ENCODE measurements around the gene TRIM3.
"Not testable (repeated sequence)": the region's sequence is repeated elsewhere in the genome, so short reads cannot be mapped to it uniquely, and the experiment has no call there.

Gene TRIM3

GRCh38 chr11:6473451-6474412 lies at the start of gene TRIM3:
Gene TRIM3, minus strand, starts transcription at chr11:6473941. Its CDS starts 8,246 bp downstream, at chr11:6465695.
- peak; percentile 19 to 32 for DNase-seq (ENCODE audit: low read depth in 1 of 2, low spot score in 1 of 2)

- DNase-seq (ENCODE audit: low read depth in 1 of 2, low spot score in 1 of 2) = no peak
Observed at GRCh38 chr11:6523253-6523652, 49.5 kb upstream of the TRIM3 start.

- DNase-seq (ENCODE audit: low read depth in 1 of 2, low spot score in 1 of 2) = not testable (repeated sequence)
Observed at GRCh38 chr11:6521946-6522345, 48.2 kb upstream of the TRIM3 start.

GRCh38 chr11:6520265-6520664 lies 46.5 kb upstream of the TRIM3 start:
- DNase-seq (ENCODE audit: low read depth in 1 of 2, low spot score in 1 of 2) = no peak

GRCh38 chr11:6516865-6517264 lies 43.1 kb upstream of the TRIM3 start:
- DNase-seq (ENCODE audit: low read depth in 1 of 2, low spot score in 1 of 2) = no peak

GRCh38 chr11:6505577-6506240 lies 32.0 kb upstream of the TRIM3 start:
- no peak for DNase-seq (ENCODE audit: low read depth in 1 of 2, low spot score in 1 of 2)

- DNase-seq (ENCODE audit: low read depth in 1 of 2, low spot score in 1 of 2) = no peak
Observed at GRCh38 chr11:6504166-6504565, 30.4 kb upstream of the TRIM3 start.

GRCh38 chr11:6502382-6502781 lies 28.6 kb upstream of the TRIM3 start:
- no peak for DNase-seq (ENCODE audit: low read depth in 1 of 2, low spot score in 1 of 2)

GRCh38 chr11:6498544-6498943 lies 24.8 kb upstream of the TRIM3 start:
- no peak for DNase-seq (ENCODE audit: low read depth in 1 of 2, low spot score in 1 of 2)

GRCh38 chr11:6498121-6498520 lies 24.4 kb upstream of the TRIM3 start:
- no peak for DNase-seq (ENCODE audit: low read depth in 1 of 2, low spot score in 1 of 2)

GRCh38 chr11:6497069-6497839 lies 23.5 kb upstream of the TRIM3 start, which contains the start of gene DNHD1:
Gene DNHD1, plus strand, starts transcription at chr11:6497280. Its CDS starts 936 bp downstream, at chr11:6498216.
- no peak for DNase-seq (ENCODE audit: low read depth in 1 of 2, low spot score in 1 of 2)

GRCh38 chr11:6489306-6489705 lies 15.6 kb upstream of the TRIM3 start:
- no peak for DNase-seq (ENCODE audit: low read depth in 1 of 2, low spot score in 1 of 2)

GRCh38 chr11:6488821-6489220 lies 15.1 kb upstream of the TRIM3 start:
- DNase-seq (ENCODE audit: low read depth in 1 of 2, low spot score in 1 of 2) = no peak

GRCh38 chr11:6488342-6488741 lies 14.6 kb upstream of the TRIM3 start:
- no peak for DNase-seq (ENCODE audit: low read depth in 1 of 2, low spot score in 1 of 2)

- no peak for DNase-seq (ENCODE audit: low read depth in 1 of 2, low spot score in 1 of 2)
Observed at GRCh38 chr11:6486938-6487337, 13.2 kb upstream of the TRIM3 start.

- DNase-seq (ENCODE audit: low read depth in 1 of 2, low spot score in 1 of 2) = no peak
Observed at GRCh38 chr11:6486256-6486655, 12.5 kb upstream of the TRIM3 start.

GRCh38 chr11:6485661-6486060 lies 11.9 kb upstream of the TRIM3 start:
- no peak for DNase-seq (ENCODE audit: low read depth in 1 of 2, low spot score in 1 of 2)

- DNase-seq (ENCODE audit: low read depth in 1 of 2, low spot score in 1 of 2) = no peak
Observed at GRCh38 chr11:6483015-6483414, 9.3 kb upstream of the TRIM3 start.

- DNase-seq (ENCODE audit: low read depth in 1 of 2, low spot score in 1 of 2) = no peak
Observed at GRCh38 chr11:6482441-6482840, 8.7 kb upstream of the TRIM3 start.

GRCh38 chr11:6481924-6482275 lies 8.2 kb upstream of the TRIM3 start:
- no peak for DNase-seq (ENCODE audit: low read depth in 1 of 2, low spot score in 1 of 2)

Data from activated CD4-positive, alpha-beta T cell treated with anti-CD3 and anti-CD28 coated beads, Interleukin-2, amount 50 U/mL, for 24 hours (primary cell).